ENCODE results near the gene CDH23. TPM values are rescaled to one million over a fixed set of nuclear protein-coding genes. Genes with fewer than 3 reads are reported as not detected.

Gene CDH23
- total RNA-seq, 1 experiment from 2014 or later = 2.1 TPM

GRCh38 chr10:71821909-71822763 lies 425.4 kb downstream of the CDH23 start:
- no peak for DNase-seq

GRCh38 chr10:71823356-71823755 lies 426.6 kb downstream of the CDH23 start:
- H3K9ac ChIP-seq (ENCODE audit: low read length) = no peak overlapping the region
- no peaks in the 10 kb centered on the region for H3K79me2 ChIP-seq (ENCODE audit: low read length)
- H3K4me2 ChIP-seq (ENCODE audit: low read depth, low read length, poor library complexity, severe bottlenecking) = no peak overlapping the region
- no peak overlapping the region for H2AFZ ChIP-seq (ENCODE audit: low read length)
- no peak overlapping the region for H3K27ac ChIP-seq (ENCODE audit: low read length)
- H3K4me3 ChIP-seq (ENCODE audit: low read length) = no peak overlapping the region
- H3K9me3 ChIP-seq (ENCODE audit: low read length) = no peaks in the 10 kb centered on the region
- DNase-seq = no peak
- peaks cover 8% of the 10 kb centered on the region for H3K4me1 ChIP-seq (ENCODE audit: low read length)
- no peaks in the 10 kb centered on the region for H3K9me2 ChIP-seq (replicated peaks; ENCODE audit: insufficient read depth, low read length)
- H3K36me3 ChIP-seq (ENCODE audit: insufficient read depth, low read length) = 0 out of 2 replicates have a peak, but pooled peaks cover 19% of the 10 kb centered on the region
- peaks cover 16% of the 10 kb centered on the region for H4K20me1 ChIP-seq (ENCODE audit: insufficient read depth, low read depth, low read length)
- H3K27me3 ChIP-seq (ENCODE audit: low read length) = no peaks in the 10 kb centered on the region

More at GRCh38 chr10:71821909-71822763, 425.4 kb downstream of the CDH23 start:
- Histone ChIP-seq H3K4me3 (ENCODE audit: low read length) (no peak overlapping the region), H3K9me2 (replicated peaks; ENCODE audit: insufficient read depth, low read length) (no peaks in the 10 kb centered on the region), H2AFZ (ENCODE audit: low read length) (no peak overlapping the region), H3K9me3 (ENCODE audit: low read length) (no peaks in the 10 kb centered on the region), H3K36me3 (ENCODE audit: insufficient read depth, low read length) (0 out of 2 replicates have a peak, but pooled peaks cover 19% of the 10 kb centered on the region), H4K20me1 (ENCODE audit: insufficient read depth, low read depth, low read length) (peaks cover 13% of the 10 kb centered on the region), H3K27ac (ENCODE audit: low read length) (no peak overlapping the region), H3K4me1 (ENCODE audit: low read length) (peaks cover 8% of the 10 kb centered on the region), H3K79me2 (ENCODE audit: low read length) (no peaks in the 10 kb centered on the region), H3K4me2 (ENCODE audit: low read depth, low read length, poor library complexity, severe bottlenecking) (no peak overlapping the region), H3K9ac (ENCODE audit: low read length) (no peak overlapping the region), H3K27me3 (ENCODE audit: low read length) (no peaks in the 10 kb centered on the region)

- no peak overlapping the region for H2AFZ ChIP-seq (ENCODE audit: low read length)
- H4K20me1 ChIP-seq (ENCODE audit: insufficient read depth, low read depth, low read length) = peaks cover 16% of the 10 kb centered on the region
- no peaks in the 10 kb centered on the region for H3K9me3 ChIP-seq (ENCODE audit: low read length)
- no peak overlapping the region for H3K4me2 ChIP-seq (ENCODE audit: low read depth, low read length, poor library complexity, severe bottlenecking)
- peaks cover 24% of the 10 kb centered on the region for H3K36me3 ChIP-seq (ENCODE audit: insufficient read depth, low read length)
- DNase-seq = no peak
- no peaks in the 10 kb centered on the region for H3K27me3 ChIP-seq (ENCODE audit: low read length)
- H3K4me3 ChIP-seq (ENCODE audit: low read length) = no peak overlapping the region
- H3K9ac ChIP-seq (ENCODE audit: low read length) = no peak overlapping the region
- no peaks in the 10 kb centered on the region for H3K9me2 ChIP-seq (replicated peaks; ENCODE audit: insufficient read depth, low read length)
- no peak overlapping the region for H3K27ac ChIP-seq (ENCODE audit: low read length)
- H3K4me1 ChIP-seq (ENCODE audit: low read length) = peaks cover 8% of the 10 kb centered on the region
- H3K79me2 ChIP-seq (ENCODE audit: low read length) = no peaks in the 10 kb centered on the region
Observed at GRCh38 chr10:71824333-71824732, 427.6 kb downstream of the CDH23 start.

GRCh38 chr10:71825217-71825616 lies 428.5 kb downstream of the CDH23 start:
- H3K9me3 ChIP-seq (ENCODE audit: low read length) = no peaks in the 10 kb centered on the region
- H3K79me2 ChIP-seq (ENCODE audit: low read length) = no peaks in the 10 kb centered on the region
- H2AFZ ChIP-seq (ENCODE audit: low read length) = no peak overlapping the region
- H3K9me2 ChIP-seq (replicated peaks; ENCODE audit: insufficient read depth, low read length) = no peaks in the 10 kb centered on the region
- H3K27ac ChIP-seq (ENCODE audit: low read length) = no peak overlapping the region
- no peaks in the 10 kb centered on the region for H3K27me3 ChIP-seq (ENCODE audit: low read length)
- H3K9ac ChIP-seq (ENCODE audit: low read length) = no peak overlapping the region
- H3K4me1 ChIP-seq (ENCODE audit: low read length) = peaks cover 8% of the 10 kb centered on the region
- peaks cover 19% of the 10 kb centered on the region for H4K20me1 ChIP-seq (ENCODE audit: insufficient read depth, low read depth, low read length)
- H3K36me3 ChIP-seq (ENCODE audit: insufficient read depth, low read length) = peaks cover 24% of the 10 kb centered on the region
- H3K4me3 ChIP-seq (ENCODE audit: low read length) = no peak overlapping the region
- no peak overlapping the region for H3K4me2 ChIP-seq (ENCODE audit: low read depth, low read length, poor library complexity, severe bottlenecking)
- DNase-seq = no peak

- no peak overlapping the region for H3K4me3 ChIP-seq (ENCODE audit: low read length)
- H3K9me3 ChIP-seq (ENCODE audit: low read length) = no peaks in the 10 kb centered on the region
- DNase-seq = no peak
- peaks cover 42% of the 10 kb centered on the region for H4K20me1 ChIP-seq (ENCODE audit: insufficient read depth, low read depth, low read length)
- H3K9me2 ChIP-seq (replicated peaks; ENCODE audit: insufficient read depth, low read length) = no peaks in the 10 kb centered on the region
- no peaks in the 10 kb centered on the region for H3K79me2 ChIP-seq (ENCODE audit: low read length)
- no peak overlapping the region for H2AFZ ChIP-seq (ENCODE audit: low read length)
- no peak overlapping the region for H3K9ac ChIP-seq (ENCODE audit: low read length)
- H3K4me2 ChIP-seq (ENCODE audit: low read depth, low read length, poor library complexity, severe bottlenecking) = no peak overlapping the region
- H3K27me3 ChIP-seq (ENCODE audit: low read length) = no peaks in the 10 kb centered on the region
- H3K27ac ChIP-seq (ENCODE audit: low read length) = no peak overlapping the region
- peaks cover 31% of the 10 kb centered on the region for H3K36me3 ChIP-seq (ENCODE audit: insufficient read depth, low read length)
- peaks cover 8% of the 10 kb centered on the region for H3K4me1 ChIP-seq (ENCODE audit: low read length)
Observed at GRCh38 chr10:71827852-71828251, 431.1 kb downstream of the CDH23 start.

GRCh38 chr10:71828702-71829101 lies 432.0 kb downstream of the CDH23 start:
- H4K20me1 ChIP-seq (ENCODE audit: insufficient read depth, low read depth, low read length) = peaks cover 50% of the 10 kb centered on the region
- H3K4me2 ChIP-seq (ENCODE audit: low read depth, low read length, poor library complexity, severe bottlenecking) = no peak overlapping the region
- H3K27me3 ChIP-seq (ENCODE audit: low read length) = no peaks in the 10 kb centered on the region
- H3K27ac ChIP-seq (ENCODE audit: low read length) = no peak overlapping the region
- H3K36me3 ChIP-seq (ENCODE audit: insufficient read depth, low read length) = peaks cover 31% of the 10 kb centered on the region
- DNase-seq = no peak
- H3K79me2 ChIP-seq (ENCODE audit: low read length) = no peaks in the 10 kb centered on the region
- H3K9me2 ChIP-seq (replicated peaks; ENCODE audit: insufficient read depth, low read length) = no peaks in the 10 kb centered on the region
- no peak overlapping the region for H3K9ac ChIP-seq (ENCODE audit: low read length)
- peaks cover 16% of the 10 kb centered on the region for H3K4me1 ChIP-seq (ENCODE audit: low read length)
- H3K9me3 ChIP-seq (ENCODE audit: low read length) = no peaks in the 10 kb centered on the region
- H2AFZ ChIP-seq (ENCODE audit: low read length) = no peak overlapping the region
- no peak overlapping the region for H3K4me3 ChIP-seq (ENCODE audit: low read length)

- no peaks in the 10 kb centered on the region for H3K9me2 ChIP-seq (replicated peaks; ENCODE audit: insufficient read depth, low read length)
- no peak overlapping the region for H3K9ac ChIP-seq (ENCODE audit: low read length)
- H3K27me3 ChIP-seq (ENCODE audit: low read length) = no peaks in the 10 kb centered on the region
- peak; percentile 50 for DNase-seq
- no peak overlapping the region for H3K4me2 ChIP-seq (ENCODE audit: low read depth, low read length, poor library complexity, severe bottlenecking)
- H3K36me3 ChIP-seq (ENCODE audit: insufficient read depth, low read length) = peaks cover 31% of the 10 kb centered on the region
- H3K9me3 ChIP-seq (ENCODE audit: low read length) = no peaks in the 10 kb centered on the region
- no peaks in the 10 kb centered on the region for H3K79me2 ChIP-seq (ENCODE audit: low read length)
- H3K4me1 ChIP-seq (ENCODE audit: low read length) = peaks cover 21% of the 10 kb centered on the region
- peaks cover 52% of the 10 kb centered on the region for H4K20me1 ChIP-seq (ENCODE audit: insufficient read depth, low read depth, low read length)
- no peak overlapping the region for H3K4me3 ChIP-seq (ENCODE audit: low read length)
- H2AFZ ChIP-seq (ENCODE audit: low read length) = no peak overlapping the region
- no peak overlapping the region for H3K27ac ChIP-seq (ENCODE audit: low read length)
Observed at GRCh38 chr10:71829171-71829570, 432.5 kb downstream of the CDH23 start.

GRCh38 chr10:71829896-71830295 lies 433.2 kb downstream of the CDH23 start:
- H4K20me1 ChIP-seq (ENCODE audit: insufficient read depth, low read depth, low read length) = peaks cover 53% of the 10 kb centered on the region
- H3K4me3 ChIP-seq (ENCODE audit: low read length) = no peak overlapping the region
- no peak overlapping the region for H3K9ac ChIP-seq (ENCODE audit: low read length)
- H3K79me2 ChIP-seq (ENCODE audit: low read length) = no peaks in the 10 kb centered on the region
- H3K4me2 ChIP-seq (ENCODE audit: low read depth, low read length, poor library complexity, severe bottlenecking) = no peak overlapping the region
- no peak overlapping the region for H2AFZ ChIP-seq (ENCODE audit: low read length)
- no peak for DNase-seq
- H3K36me3 ChIP-seq (ENCODE audit: insufficient read depth, low read length) = peaks cover 29% of the 10 kb centered on the region
- no peaks in the 10 kb centered on the region for H3K27me3 ChIP-seq (ENCODE audit: low read length)
- H3K9me2 ChIP-seq (replicated peaks; ENCODE audit: insufficient read depth, low read length) = no peaks in the 10 kb centered on the region
- H3K4me1 ChIP-seq (ENCODE audit: low read length) = peaks cover 18% of the 10 kb centered on the region
- H3K9me3 ChIP-seq (ENCODE audit: low read length) = no peaks in the 10 kb centered on the region
- H3K27ac ChIP-seq (ENCODE audit: low read length) = no peak overlapping the region

Measured in Karpas-422 (cell line).